ENCODE data around the gene DGKK.

Gene DGKK

GRCh38 chrX:50470103-50471031, at the start of gene DGKK:
Gene DGKK, minus strand, starts transcription at chrX:50470825. Its CDS starts 147 bp downstream, at chrX:50470678.
- no peak for TF ChIP-seq CTCF (IDR thresholded peaks at IDR 0.05; ENCODE audit: insufficient read depth, low read depth, low read length, missing control alignments)
- DNase-seq (ENCODE audit: low read depth): no peak
- H3K4me3 ChIP-seq (ENCODE audit: low read depth, low read length): no peak within 1 kb of the TSS

- TF ChIP-seq CTCF (IDR thresholded peaks at IDR 0.05; ENCODE audit: insufficient read depth, low read depth, low read length, missing control alignments): no peak
- no peak for DNase-seq (ENCODE audit: low read depth)
- no peak overlapping the region for H3K4me3 ChIP-seq (ENCODE audit: low read depth, low read length)
Observed at GRCh38 chrX:50514811-50515210, 44.2 kb upstream of the DGKK start.

DNA sequence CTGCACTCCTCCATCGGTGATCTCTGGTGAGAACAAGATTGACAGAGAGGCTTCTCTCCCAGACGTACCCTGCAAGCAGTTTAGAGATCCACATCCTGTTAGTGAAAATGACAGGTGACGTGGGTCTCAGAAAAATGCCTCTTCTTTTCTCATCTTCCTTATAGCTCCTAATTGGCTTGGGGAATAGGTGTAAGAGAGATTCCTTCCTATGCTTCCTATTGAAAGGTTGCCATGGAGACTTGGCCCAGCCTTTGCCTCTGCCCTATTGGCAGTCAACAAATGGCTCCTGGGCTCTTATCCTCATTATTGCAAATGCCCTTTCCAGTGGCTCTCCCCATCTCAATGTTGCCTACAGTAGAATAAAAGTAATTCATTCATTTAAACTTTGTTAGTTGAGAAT, 26.5 kb upstream of the DGKK start:
- no peak overlapping the region for H3K4me3 ChIP-seq (ENCODE audit: low read depth, low read length)
- DNase-seq (ENCODE audit: low read depth): no peak
- no peak for TF ChIP-seq CTCF (IDR thresholded peaks at IDR 0.05; ENCODE audit: insufficient read depth, low read depth, low read length, missing control alignments)

GRCh38 chrX:50495616-50496015, 25.0 kb upstream of the DGKK start:
- TF ChIP-seq CTCF (IDR thresholded peaks at IDR 0.05; ENCODE audit: insufficient read depth, low read depth, low read length, missing control alignments): no peak
- DNase-seq (ENCODE audit: low read depth): no peak
- H3K4me3 ChIP-seq (ENCODE audit: low read depth, low read length): no peak overlapping the region

GRCh38 chrX:50492720-50493119, 22.1 kb upstream of the DGKK start:
- H3K4me3 ChIP-seq (ENCODE audit: low read depth, low read length): no peak overlapping the region
- no peak for TF ChIP-seq CTCF (IDR thresholded peaks at IDR 0.05; ENCODE audit: insufficient read depth, low read depth, low read length, missing control alignments)
- no peak for DNase-seq (ENCODE audit: low read depth)

DNA sequence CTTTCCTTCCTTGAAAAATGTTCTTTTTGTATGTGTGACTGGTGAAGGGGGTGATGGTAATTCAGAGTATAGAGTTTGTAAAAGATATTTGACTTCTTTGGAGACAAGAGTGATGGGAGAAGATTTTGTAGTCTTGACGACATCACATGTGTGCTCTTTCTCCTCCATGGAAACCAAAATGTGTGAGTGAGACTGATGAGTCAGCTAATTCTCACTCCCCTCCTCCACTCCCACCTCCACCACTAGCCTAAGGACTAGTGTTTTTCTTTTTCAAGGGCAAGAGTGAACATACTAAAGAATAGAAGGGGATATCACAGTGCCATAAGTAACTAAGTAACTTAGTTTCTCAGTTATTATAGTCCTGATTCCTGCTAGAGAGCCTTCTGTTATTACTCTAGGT, 14.0 kb upstream of the DGKK start:
- no peak for DNase-seq (ENCODE audit: low read depth)
- no peak for TF ChIP-seq CTCF (IDR thresholded peaks at IDR 0.05; ENCODE audit: insufficient read depth, low read depth, low read length, missing control alignments)

More for the DNA sequence above, 14.0 kb upstream of the DGKK start:
- no peak overlapping the region for H3K4me3 ChIP-seq (ENCODE audit: low read depth, low read length)

Data from GM12865 (cell line).